ENCODE data around the gene SFMBT1.
A peak's percentile ranks its signal among the peaks of the same experiment; 100 is the strongest.

The SFMBT1 gene

GRCh38 chr3:53045518-53046170, at the start of gene SFMBT1:
TSS of gene SFMBT1 (minus strand) at chr3:53046073. CDS start at chr3:52969128, 76,945 bp downstream.
- peak; percentile 45 to 59 for DNase-seq (ENCODE audit: low read depth in 2 of 2)

DNA sequence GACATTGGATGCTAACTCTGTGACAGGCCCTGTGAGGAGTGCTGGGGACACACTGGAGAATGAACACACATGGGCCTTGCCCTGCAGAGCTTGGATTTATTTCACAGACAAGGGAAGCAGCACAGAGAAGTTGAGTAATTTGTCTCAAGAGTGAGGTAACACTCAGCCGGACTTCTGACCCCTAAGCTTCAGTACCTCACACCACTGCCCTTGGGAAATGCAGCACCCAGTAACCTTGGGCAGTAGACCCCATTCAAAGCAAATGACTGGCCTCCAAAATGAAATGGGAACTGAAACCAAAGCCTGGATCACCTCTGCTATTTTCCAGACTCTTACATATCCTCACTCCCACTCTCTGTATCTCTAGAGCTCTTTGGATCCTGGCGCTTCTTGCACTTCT, 47.1 kb upstream of the SFMBT1 start:
- DNase-seq (ENCODE audit: low read depth in 2 of 2): no peak

GRCh38 chr3:53092216-53092615, 46.3 kb upstream of the SFMBT1 start:
- no peak for DNase-seq (ENCODE audit: low read depth in 2 of 2)

- DNase-seq (ENCODE audit: low read depth in 2 of 2): no peak
Measured at GRCh38 chr3:53091011-53091410, 45.1 kb upstream of the SFMBT1 start.

DNA sequence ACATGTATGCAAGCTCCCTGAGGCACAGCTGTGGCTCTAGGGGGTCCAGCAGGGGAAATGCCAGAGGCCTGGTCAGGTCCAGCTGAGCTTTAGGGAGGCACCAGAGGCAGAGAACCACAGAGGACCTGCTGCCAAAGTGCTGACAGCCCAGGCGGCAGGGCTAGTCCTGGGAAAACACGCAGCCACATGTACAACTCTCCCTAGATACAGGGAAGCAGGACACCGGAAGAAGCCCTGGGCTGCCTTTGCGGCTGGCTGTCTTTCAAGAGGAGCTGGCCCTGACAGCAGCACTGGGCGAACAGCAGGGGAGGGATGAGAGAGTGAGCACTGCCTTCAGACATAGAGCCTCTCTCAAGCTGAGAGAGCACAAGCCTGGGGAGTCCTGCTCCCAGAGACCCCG, 43.6 kb upstream of the SFMBT1 start:
- DNase-seq (ENCODE audit: low read depth in 2 of 2): no peak

DNA sequence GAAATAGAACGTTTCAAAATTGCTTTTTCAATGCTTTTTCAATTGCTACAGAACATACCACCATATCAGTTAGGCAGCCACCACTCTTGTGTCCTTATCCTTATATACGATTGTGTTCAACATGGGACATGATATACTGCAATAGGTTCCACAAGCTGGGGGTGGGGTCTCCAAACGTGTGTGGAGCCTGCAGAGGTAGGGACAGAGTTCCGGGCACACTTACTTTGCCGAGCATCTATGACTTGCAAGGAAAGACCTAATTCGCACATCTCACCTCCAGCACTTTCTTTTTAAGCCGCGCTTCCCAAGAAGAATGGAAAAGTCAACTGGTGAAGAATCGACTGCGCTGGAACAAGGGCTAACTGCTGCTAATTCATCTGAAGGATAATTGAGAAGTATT, 39.6 kb upstream of the SFMBT1 start:
- DNase-seq (ENCODE audit: low read depth in 2 of 2): no peak

GRCh38 chr3:53084310-53085001, 38.6 kb upstream of the SFMBT1 start:
- DNase-seq (ENCODE audit: low read depth in 2 of 2): no peak

DNA sequence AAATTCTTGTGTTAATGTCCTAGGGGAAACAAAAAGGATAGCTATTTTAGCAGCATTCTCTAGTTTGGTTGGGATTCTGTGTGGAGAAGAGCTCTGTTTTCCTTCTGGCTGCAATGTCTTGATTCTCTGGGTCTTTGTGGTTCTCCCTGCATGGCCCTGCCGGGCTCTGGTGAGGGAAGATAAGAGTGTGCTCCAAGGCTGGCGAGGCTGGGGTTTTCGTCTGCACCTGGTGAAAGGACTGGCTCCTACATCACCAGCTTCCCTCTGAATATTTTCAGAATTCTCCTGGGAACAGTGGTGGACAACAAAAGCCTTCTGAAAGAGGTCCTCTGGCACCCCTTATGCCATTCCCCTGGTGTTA, 38.1 kb upstream of the SFMBT1 start:
- DNase-seq (ENCODE audit: low read depth in 2 of 2): no peak

GRCh38 chr3:53083521-53083920, 37.6 kb upstream of the SFMBT1 start:
- no peak for DNase-seq (ENCODE audit: low read depth in 2 of 2)

DNA sequence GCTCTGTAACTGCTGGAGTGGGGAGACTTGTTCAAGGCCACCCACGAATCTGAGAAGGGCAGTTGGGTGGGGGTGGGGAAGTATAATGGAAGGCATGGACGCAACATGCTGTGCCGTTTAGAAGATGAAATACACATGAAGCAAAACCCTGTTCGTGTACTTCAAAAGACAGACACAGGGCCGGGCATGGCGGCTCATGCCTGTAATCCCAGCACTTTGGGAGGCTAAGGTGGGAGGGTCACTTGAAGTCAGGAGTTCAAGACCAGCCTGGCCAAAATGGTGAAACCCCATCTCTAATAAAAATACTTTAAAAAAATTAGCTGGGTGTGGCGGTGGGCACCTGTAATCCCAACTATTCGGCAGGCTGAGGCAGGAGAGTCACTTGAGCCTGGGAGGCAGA, 36.9 kb upstream of the SFMBT1 start:
- no peak for DNase-seq (ENCODE audit: low read depth in 2 of 2)

- no peak for DNase-seq (ENCODE audit: low read depth in 2 of 2)
Measured at GRCh38 chr3:53081318-53081717, 35.4 kb upstream of the SFMBT1 start.

DNA sequence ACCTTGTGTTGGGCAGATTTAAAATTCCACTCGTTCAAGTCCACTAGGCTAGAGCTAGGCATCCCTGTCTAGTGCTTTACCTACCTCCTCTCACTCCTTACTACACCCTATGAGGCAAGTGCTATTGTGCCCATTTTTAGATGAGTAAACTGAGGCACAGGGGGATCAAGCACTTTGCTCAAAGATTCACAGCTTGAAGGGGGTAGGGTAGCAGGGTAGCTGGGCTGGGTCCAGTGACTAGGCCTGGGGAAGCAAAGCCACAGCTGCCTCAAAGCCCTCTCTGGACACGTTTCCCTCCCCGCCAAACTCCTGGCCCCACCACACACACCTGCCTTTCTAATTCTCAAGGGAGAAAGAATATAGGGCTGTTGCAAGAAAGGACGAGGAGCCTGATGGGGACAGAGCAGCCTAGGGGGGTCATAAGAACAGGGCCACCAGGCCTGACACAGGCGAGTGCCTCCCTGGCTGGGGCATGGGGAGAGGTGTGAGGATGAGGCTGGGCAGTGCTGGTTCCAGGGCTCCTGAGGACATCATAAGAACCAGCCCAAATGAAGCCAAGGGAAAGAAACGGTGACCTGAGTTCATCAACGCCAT, 34.8 kb upstream of the SFMBT1 start:
- no peak for DNase-seq (ENCODE audit: low read depth in 2 of 2)

GRCh38 chr3:53079791-53080555, 34.1 kb upstream of the SFMBT1 start:
- DNase-seq (ENCODE audit: low read depth in 2 of 2): no peak

DNA sequence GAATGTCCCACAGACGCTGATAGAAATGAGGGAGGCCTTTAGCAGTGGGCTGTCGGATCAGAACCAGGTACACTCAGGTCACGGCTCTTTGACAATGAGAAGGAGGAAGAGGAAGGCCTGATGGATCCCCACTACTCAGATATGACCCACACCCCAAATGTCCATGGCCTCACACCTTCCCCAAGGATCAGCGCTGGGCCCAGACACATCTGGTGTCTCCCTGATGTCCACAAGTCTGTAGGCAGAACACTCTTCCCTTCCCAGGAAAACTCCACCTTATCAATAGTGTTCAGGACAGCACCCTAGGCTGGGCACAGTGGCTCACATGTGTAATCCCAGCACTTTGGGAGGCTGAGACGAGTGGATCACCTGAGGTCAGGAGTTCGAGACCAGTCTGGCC, 33.3 kb upstream of the SFMBT1 start:
- DNase-seq (ENCODE audit: low read depth in 2 of 2): no peak

GRCh38 chr3:53078656-53079055, 32.8 kb upstream of the SFMBT1 start:
- no peak for DNase-seq (ENCODE audit: low read depth in 2 of 2)

- DNase-seq (ENCODE audit: low read depth in 2 of 2): no peak
Measured at GRCh38 chr3:53077476-53078220, 31.8 kb upstream of the SFMBT1 start.

DNA sequence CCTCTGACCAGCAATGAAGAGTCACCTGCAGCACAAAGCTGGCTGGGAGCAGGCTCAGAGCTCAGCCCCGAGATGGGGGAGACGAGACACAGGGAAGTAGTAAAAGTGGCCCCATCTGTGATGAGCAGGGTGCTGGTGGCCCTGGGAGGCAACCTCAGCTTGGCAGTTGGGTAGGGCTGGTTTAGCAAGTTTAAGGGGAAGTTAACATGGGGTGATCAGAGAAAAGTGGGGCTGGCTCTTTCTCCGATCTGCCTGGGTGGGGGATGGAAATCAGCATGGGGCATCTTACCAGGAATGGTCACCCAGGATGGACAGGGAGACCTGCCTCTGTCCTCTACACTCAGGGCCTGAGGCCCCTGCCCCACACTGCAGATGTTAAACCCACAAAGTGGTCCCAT, 29.9 kb upstream of the SFMBT1 start:
- no peak for DNase-seq (ENCODE audit: low read depth in 2 of 2)

GRCh38 chr3:53074761-53075742, 29.2 kb upstream of the SFMBT1 start:
- no peak for DNase-seq (ENCODE audit: low read depth in 2 of 2)

DNA sequence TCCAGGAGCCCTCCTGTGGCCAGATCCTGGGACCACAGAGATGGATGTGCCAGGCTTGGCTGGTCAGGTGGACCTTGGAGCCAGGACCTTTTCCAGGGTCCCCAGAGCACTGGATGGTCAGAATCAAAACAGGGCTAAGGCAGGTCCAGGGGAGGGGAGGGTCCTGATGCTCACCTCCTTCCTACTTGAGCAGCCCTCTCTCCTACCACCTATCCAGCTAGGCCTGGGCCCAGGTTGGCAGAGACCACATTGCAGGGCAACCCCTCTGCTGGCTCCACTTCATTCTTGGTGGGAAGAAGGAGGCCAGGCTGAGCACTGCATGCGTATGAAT, 28.5 kb upstream of the SFMBT1 start:
- DNase-seq (ENCODE audit: low read depth in 2 of 2): no peak

DNA sequence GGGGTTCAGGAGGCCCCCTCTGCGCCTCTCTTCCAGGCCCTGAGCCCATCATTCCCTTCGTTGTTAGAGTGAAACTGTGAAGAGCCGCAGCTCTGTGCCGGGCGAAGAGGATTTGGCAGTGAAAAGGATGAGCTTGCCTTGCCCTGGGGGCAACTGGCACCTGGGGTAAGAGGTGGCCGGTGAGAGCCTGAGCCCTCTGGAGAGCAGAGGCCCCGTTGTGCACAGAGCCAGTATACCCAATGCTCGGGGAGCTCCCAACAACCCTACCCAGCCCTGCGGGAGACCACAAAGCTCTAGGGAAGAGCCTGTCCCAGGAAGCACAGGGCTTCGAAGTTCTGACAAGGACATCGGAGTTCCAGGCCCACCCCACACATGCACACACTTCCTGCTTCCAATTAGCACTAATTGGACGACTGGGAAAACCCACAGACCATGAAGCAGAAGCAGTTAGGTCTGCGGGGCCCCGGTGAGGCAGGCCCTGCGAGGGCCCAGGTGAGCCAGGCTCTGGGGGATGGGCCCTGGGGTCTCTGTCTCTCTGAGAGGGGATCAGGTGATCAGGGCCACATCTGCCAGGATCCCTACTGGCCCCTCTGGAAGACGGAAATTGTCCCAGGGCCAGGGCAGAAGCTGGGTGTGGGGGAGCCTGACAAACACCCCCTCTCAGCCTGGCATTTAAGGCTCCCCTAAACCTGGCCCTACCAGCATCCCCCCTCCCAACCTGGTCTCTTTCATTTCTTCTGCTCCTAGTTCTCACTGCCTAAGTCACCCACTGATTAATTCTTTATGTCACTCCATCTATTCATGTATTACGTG, 27.9 kb upstream of the SFMBT1 start:
- no peak for DNase-seq (ENCODE audit: low read depth in 2 of 2)
